ENCODE data around the gene CLRN3. TPM values are rescaled to one million over a fixed set of nuclear protein-coding genes. Genes with fewer than 3 reads are reported as not detected.

Gene CLRN3
- total and polyA plus RNA-seq, 2 of the 8 experiments (the other 6 are each of a cell fraction or from before 2014, with no cell fraction given): not detected

DNA sequence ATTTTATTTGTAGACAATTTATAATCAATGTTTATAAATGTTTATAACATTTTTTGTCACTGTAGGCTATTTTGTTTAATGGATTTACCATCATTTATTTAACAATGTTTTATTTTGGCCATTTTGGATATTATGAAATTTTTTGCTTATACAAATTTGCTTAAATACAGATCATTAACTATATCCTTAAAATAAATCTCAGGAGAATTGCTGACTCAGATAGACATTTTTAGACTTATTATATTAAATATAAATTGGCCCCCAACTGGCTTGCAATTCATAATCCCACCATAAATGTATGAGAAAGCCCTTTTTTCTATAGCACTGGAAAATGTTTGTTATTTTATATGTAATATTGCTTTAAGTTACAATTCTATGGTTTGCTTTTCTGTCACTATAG, 3.8 kb upstream of the CLRN3 start:
- no peak overlapping the region for H3K4me3 ChIP-seq (ENCODE audit: extremely low read depth in 1 of 4, insufficient read depth in 2 of 4, low read depth in 3 of 4, low read length in 4 of 4)
- no peak overlapping the region for H2BK15ac ChIP-seq (ENCODE audit: low read length)
- H2BK120ac ChIP-seq (replicated peaks; ENCODE audit: low read depth, low read length): no peak overlapping the region
- H4K20me1 ChIP-seq (replicated peaks in 1 of 2; ENCODE audit: control insufficient read depth in 1 of 2, insufficient read depth in 2 of 2, low read length in 2 of 2): no peaks in the 10 kb centered on the region
- no peak overlapping the region for H2AFZ ChIP-seq (ENCODE audit: low read length)
- H3K79me2 ChIP-seq (ENCODE audit: control insufficient read depth in 1 of 2, insufficient read depth in 2 of 2, low read length in 2 of 2): no peaks in the 10 kb centered on the region
- H3K14ac ChIP-seq (ENCODE audit: insufficient read length): no peak overlapping the region
- H2BK12ac ChIP-seq (ENCODE audit: low read depth, low read length): no peak overlapping the region
- CTCF ChIA-PET (ENCODE audit: partially characterized antibody): interaction anchor here (1.6 kb wide), 1 partner anchor 9 kb away, joined by 5 read pairs; no protein-coding TSS in a partner anchor
- POLR2A ChIA-PET (ENCODE audit: partially characterized antibody): no interaction called here
- H3K27me3 ChIP-seq (replicated peaks in 1 of 4; ENCODE audit: control insufficient read depth in 3 of 4, extremely low read depth in 1 of 4, insufficient read depth in 3 of 4, low read length in 3 of 4): no peaks in the 10 kb centered on the region
- no peak overlapping the region for H3K4ac ChIP-seq (replicated peaks; ENCODE audit: insufficient read length, low read depth, low read length)
- no peak overlapping the region for H2BK5ac ChIP-seq (ENCODE audit: low read depth, low read length)
- no peaks in the 10 kb centered on the region for H3K9me3 ChIP-seq (ENCODE audit: insufficient read depth in 2 of 2, low read depth in 1 of 2, low read length in 1 of 2)
- no peak overlapping the region for H3K56ac ChIP-seq (replicated peaks; ENCODE audit: insufficient read length, low read depth, low read length)
- H3K4me2 ChIP-seq (ENCODE audit: insufficient read depth in 1 of 2, low read depth in 2 of 2, low read length in 2 of 2): no peak overlapping the region
- H3K23me2 ChIP-seq (ENCODE audit: low read depth, low read length): no peaks in the 10 kb centered on the region
- no peaks in the 10 kb centered on the region for H3K79me1 ChIP-seq (ENCODE audit: low read depth, low read length)
- no peaks in the 10 kb centered on the region for H3K36me3 ChIP-seq (ENCODE audit: control insufficient read depth in 2 of 4, insufficient read depth in 4 of 4, low read length in 3 of 4)
- H3K4me1 ChIP-seq (replicated peaks in 1 of 4; ENCODE audit: control insufficient read depth in 3 of 4, insufficient read depth in 4 of 4, low read length in 3 of 4): no peaks in the 10 kb centered on the region
- no peak overlapping the region for H2BK20ac ChIP-seq (ENCODE audit: low read length)
- DNase-seq (ENCODE audit: low read depth in 1 of 2, low spot score in 2 of 2) (no peak), FAIRE-seq (no peak)
- no peak overlapping the region for H3K9ac ChIP-seq (replicated peaks in 1 of 4; ENCODE audit: extremely low read depth in 1 of 4, low read depth in 3 of 4, low read length in 3 of 4)
- no peak overlapping the region for H3K18ac ChIP-seq (ENCODE audit: extremely low read depth, low read length)
- H4K91ac ChIP-seq (replicated peaks; ENCODE audit: insufficient read length, low read length): no peak overlapping the region
- no peak overlapping the region for H3K23ac ChIP-seq (ENCODE audit: insufficient read length)
- H3K27ac ChIP-seq (ENCODE audit: low read depth, low read length): no peak overlapping the region
- no peak overlapping the region for H4K5ac ChIP-seq (ENCODE audit: insufficient read length, low read depth, low read length)
- no peak overlapping the region for H4K8ac ChIP-seq (ENCODE audit: extremely low read depth, insufficient read depth, low read length)
- H2AK5ac ChIP-seq (ENCODE audit: low read depth, low read length): no peak overlapping the region
- no peak for TF ChIP-seq JUND (IDR thresholded peaks at IDR 0.05; ENCODE audit: low read length)
- TF ChIP-seq TCF12 (IDR thresholded peaks at IDR 0.05; ENCODE audit: low read depth, low read length): no peak
- no peak for TF ChIP-seq SIN3A (conservative IDR thresholded peaks at IDR 0.05 in 1 of 2, IDR thresholded peaks at IDR 0.05 in 1 of 2; ENCODE audit: low read depth in 1 of 2, low read length in 2 of 2)
- no peak for TF ChIP-seq RBBP5 (IDR thresholded peaks at IDR 0.05; ENCODE audit: borderline replicate concordance, low read depth, low read length)
- TF ChIP-seq EZH2 (IDR thresholded peaks at IDR 0.05; ENCODE audit: low read depth, low read length, severe bottlenecking): no peak
- no peak for TF ChIP-seq RFX5 (IDR thresholded peaks at IDR 0.05; ENCODE audit: borderline replicate concordance, low read depth, low read length)
- TF ChIP-seq RAD21 (IDR thresholded peaks at IDR 0.05 in 1 of 2, conservative IDR thresholded peaks at IDR 0.05 in 1 of 2; ENCODE audit: low read depth in 2 of 2, low read length in 2 of 2): no peak
- TF ChIP-seq HDAC2 (IDR thresholded peaks at IDR 0.05; ENCODE audit: borderline replicate concordance in 1 of 2, low read depth in 2 of 2, low read length in 2 of 2): no peak
- no peak for TF ChIP-seq BCL11A (IDR thresholded peaks at IDR 0.05; ENCODE audit: low read depth in 2 of 2, low read length in 2 of 2)
- no peak for TF ChIP-seq KDM5A (IDR thresholded peaks at IDR 0.05; ENCODE audit: low read length)
- TF ChIP-seq NANOG (IDR thresholded peaks at IDR 0.05; ENCODE audit: insufficient read depth, low read depth, low read length, poor library complexity, severe bottlenecking): no peak

Measured in H1 (cell line).